Esophagus squamous epithelium (tissue), 4 donors: ENCODE results near the gene BBS7.

Experiments used
- CTCF ChIP-seq, 6 experiments: fragments of 450-650 bp in 4 of 6; fragments of 200-600 bp in 2 of 6; sonication (generic) in 2 of 6; IDR thresholded peaks; one replicate each; pipeline ENCODE4 v1.5.1; 2016 to 2019; ENCODE audit warnings: antibody characterized with exemption in 6 of 6, mild to moderate bottlenecking in 4 of 6, moderate library complexity in 4 of 6
- POLR2A ChIP-seq, 4 donors: fragments of 450-650 bp; IDR thresholded peaks; one replicate each; pipeline ENCODE4 v1.6.1; 2017; ENCODE audit warnings: antibody characterized with exemption in 4 of 4, mild to moderate bottlenecking in 4 of 4, moderate library complexity in 3 of 4

GRCh38 chr4:121881158-121881557, 10.9 kb upstream of the BBS7 start:
- no peak for TF ChIP-seq CTCF (IDR thresholded peaks at IDR 0.05)
- TF ChIP-seq POLR2A (IDR thresholded peaks at IDR 0.05): no peak
